Activated T-cell treated with anti-CD3 and anti-CD28 coated beads for 48 hours (primary cell): ENCODE data around the gene FUOM.
A peak's percentile ranks its signal among the peaks of the same experiment; 100 is the strongest.
"Not testable (repeated sequence)": the region's sequence is repeated elsewhere in the genome, so short reads cannot be mapped to it uniquely, and the experiment has no call there.

Experiments
- DNase-seq: peaks from one replicate; pipeline ENCODE4 v3.0.0-alpha.2; 2020; ENCODE audit warnings: low read depth

FUOM gene

GRCh38 chr10:133388236-133388972 lies 30.6 kb upstream of the FUOM start:
- no peak for DNase-seq

- DNase-seq: not testable (repeated sequence)
These were observed 29.1 kb upstream of the FUOM start for GRCh38 chr10:133386951-133387350.

GRCh38 chr10:133385214-133385613 lies 27.4 kb upstream of the FUOM start:
- no peak for DNase-seq

- DNase-seq: no peak
These were observed 26.3 kb upstream of the FUOM start for GRCh38 chr10:133384071-133384470.

GRCh38 chr10:133383551-133383950 lies 25.7 kb upstream of the FUOM start:
- no peak for DNase-seq

- DNase-seq: no peak
These were observed 23.2 kb upstream of the FUOM start for GRCh38 chr10:133381036-133381435.

GRCh38 chr10:133379801-133380666 lies 22.2 kb upstream of the FUOM start:
- no peak for DNase-seq

GRCh38 chr10:133379152-133379800 lies 21.5 kb upstream of the FUOM start, which contains the start of gene PAOX:
TSS of gene PAOX (plus strand) at chr10:133379262. CDS start at chr10:133379317, 55 bp downstream.
- DNase-seq: peak; percentile 65

GRCh38 chr10:133378251-133379096 lies 20.7 kb upstream of the FUOM start:
- peak; percentile 56 for DNase-seq

GRCh38 chr10:133377818-133378250 lies 20.0 kb upstream of the FUOM start:
- DNase-seq: no peak

GRCh38 chr10:133377025-133377817 lies 19.4 kb upstream of the FUOM start:
- DNase-seq: no peak

- not testable (repeated sequence) for DNase-seq
These were observed 18.4 kb upstream of the FUOM start for GRCh38 chr10:133376183-133376582.

GRCh38 chr10:133375357-133376115 lies 17.7 kb upstream of the FUOM start:
- no peak for DNase-seq

- peak; percentile 95 for DNase-seq
These were observed 15.6 kb upstream of the FUOM start, which contains the start of gene ECHS1 for GRCh38 chr10:133373174-133374090. TSS of gene ECHS1 (minus strand) at chr10:133373354. CDS start at chr10:133373333, 21 bp downstream.

GRCh38 chr10:133372507-133372906 lies 14.7 kb upstream of the FUOM start:
- no peak for DNase-seq

- no peak for DNase-seq
These were observed 12.4 kb upstream of the FUOM start for GRCh38 chr10:133370030-133370786.

- no peak for DNase-seq
These were observed 10.3 kb upstream of the FUOM start for GRCh38 chr10:133368153-133368552.

GRCh38 chr10:133367461-133367860 lies 9.6 kb upstream of the FUOM start:
- DNase-seq: not testable (repeated sequence)
